NCI-H1694 treated with DMSO at 0.1 percent for 48 hours (cell line): ENCODE measurements around the gene RCOR3.
"Not testable (repeated sequence)": the region's sequence is repeated elsewhere in the genome, so short reads cannot be mapped to it uniquely, and the experiment has no call there.

Source experiments
- DNase-seq: peaks from one replicate; lab custom pipeline; 2025; lab: John Stamatoyannopoulos, UW

Gene RCOR3

GRCh38 chr1:211340622-211341507 lies 81.7 kb downstream of the RCOR3 start:
- no peak for DNase-seq

DNA sequence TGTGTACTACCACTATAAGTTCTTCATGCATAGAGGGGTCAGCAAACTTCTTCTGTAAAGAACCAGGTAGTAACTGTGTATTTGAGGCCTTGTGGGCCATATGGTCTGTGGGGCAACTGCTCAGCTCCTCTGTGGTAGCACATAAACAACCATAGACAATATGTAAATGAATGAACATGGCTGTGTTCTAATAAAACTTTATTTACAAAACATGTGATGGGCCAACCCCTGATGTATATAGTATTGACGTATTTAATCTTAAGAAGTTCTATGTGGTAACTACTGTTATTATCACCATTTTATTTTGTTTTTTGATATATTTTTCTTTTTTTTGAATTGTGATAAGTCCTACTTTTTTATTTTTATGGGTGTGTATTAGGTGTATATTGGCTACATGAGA lies 82.8 kb downstream of the RCOR3 start:
- no peak for DNase-seq

DNA sequence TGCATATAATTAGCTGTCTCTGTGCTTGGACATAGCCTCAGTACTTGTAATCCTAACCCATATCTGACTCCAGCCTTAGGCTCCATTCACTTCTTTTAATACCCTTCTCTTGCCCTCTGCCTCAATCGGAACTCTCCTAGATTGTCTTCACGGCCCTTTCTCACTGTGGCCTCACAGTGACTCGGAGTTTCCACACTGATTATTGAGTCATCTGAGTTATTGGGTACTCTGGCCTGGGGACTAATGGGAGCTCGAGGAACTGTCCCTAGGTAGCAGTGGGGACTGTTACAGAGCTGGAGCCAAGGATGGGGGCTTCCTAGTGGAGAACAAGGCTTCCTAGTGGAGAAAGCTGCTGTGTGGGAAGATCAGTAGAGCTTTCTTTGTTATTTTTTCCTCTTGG lies 84.4 kb downstream of the RCOR3 start:
- no peak for DNase-seq

DNA sequence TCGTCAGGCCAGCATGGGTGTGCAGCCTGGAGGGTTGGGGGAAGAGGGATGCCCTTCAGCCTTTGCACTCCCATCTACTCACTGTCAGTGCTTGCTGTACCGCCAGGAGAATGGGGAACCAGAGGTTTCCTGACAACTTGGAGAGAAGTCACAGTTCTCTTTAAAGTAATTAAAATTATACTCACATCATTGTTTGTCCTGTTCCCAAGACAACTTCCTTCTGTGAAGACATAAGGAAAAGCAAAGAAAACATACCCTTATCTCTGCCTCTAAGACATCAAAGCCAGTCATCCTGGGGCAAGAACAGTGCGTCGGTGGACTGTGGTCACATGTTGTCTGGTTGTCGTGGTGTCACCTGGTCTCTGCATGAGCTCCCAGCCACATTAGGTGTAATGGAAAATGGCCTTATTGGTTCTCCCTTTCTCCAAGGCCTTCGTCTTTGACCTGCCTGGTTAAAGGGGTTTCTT lies 85.0 kb downstream of the RCOR3 start:
- DNase-seq: no peak

DNA sequence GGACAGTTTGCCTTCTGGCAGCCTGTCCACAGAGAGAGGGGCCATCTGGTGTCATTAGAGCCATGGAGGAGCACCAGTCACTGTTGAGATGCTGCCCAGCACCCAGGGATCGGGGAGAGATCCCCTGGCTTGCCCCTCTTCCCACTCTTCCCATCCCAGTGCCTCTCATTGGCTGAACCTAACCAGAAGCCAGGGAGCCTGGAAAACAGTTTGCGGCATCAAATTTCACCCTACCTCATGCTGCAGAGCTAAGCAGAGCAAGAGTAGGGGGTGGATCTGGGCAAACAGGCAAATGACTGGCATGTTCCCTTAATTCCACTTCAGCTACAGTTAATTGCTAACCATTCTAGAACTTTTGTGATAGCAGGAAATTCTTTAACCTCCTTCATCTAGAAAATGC lies 86.6 kb downstream of the RCOR3 start:
- DNase-seq: no peak

DNA sequence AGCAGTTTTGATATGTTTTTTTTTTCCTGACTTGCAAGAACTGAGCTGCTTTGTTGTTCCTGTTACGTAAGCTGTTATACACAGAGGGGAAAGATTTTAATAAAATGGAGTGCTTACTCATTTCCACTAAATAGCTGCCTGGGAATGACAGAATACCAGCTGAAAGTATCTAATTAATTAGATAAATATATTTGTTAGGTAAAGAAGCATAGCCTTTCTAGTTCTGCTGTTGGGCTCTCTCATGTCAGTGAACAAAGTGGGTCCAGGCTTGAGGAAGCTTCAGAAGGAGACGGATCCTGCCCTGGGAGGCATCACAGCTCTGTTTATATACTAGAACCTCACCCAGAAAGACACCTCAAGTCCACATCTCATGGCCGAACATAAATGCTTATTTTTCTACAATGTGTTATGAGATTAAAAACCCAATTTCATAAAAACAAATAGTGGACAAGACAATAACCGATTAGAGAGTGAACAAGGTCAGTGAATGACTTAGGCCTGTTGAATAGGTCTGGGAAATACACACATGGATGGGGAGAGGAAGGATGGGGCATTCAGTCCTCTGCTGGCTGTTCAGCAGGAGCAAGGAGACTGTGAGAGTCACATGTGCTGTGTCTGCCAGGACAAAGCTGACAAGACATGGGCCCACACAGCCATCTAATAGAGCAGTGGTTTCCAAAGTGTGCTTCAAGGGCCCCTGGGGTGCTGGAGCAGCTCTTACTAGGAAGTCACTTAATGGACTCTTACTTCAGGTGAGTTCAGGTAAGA lies 88.1 kb downstream of the RCOR3 start:
- DNase-seq: no peak

- DNase-seq: no peak
Measured at GRCh38 chr1:211348547-211348946, 89.4 kb downstream of the RCOR3 start.

DNA sequence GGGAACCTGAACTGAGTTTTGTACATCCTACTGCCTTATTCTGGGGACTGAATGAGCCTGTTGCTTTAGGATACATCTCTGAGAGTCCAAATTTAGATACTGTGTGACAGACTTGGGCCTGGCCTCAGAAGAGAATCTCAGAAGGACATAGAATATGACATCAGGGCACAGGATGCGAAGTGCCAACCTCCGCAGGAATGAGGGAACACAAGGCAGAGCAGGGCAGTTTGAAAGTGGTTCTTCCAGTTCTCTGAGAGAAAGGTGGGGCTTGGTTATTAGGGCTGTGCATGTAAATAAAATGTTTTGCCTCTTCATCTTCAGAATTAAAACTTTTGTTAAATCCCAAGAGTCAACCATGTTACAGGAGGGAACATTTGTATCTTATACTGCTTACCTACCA lies 90.6 kb downstream of the RCOR3 start:
- DNase-seq: no peak

DNA sequence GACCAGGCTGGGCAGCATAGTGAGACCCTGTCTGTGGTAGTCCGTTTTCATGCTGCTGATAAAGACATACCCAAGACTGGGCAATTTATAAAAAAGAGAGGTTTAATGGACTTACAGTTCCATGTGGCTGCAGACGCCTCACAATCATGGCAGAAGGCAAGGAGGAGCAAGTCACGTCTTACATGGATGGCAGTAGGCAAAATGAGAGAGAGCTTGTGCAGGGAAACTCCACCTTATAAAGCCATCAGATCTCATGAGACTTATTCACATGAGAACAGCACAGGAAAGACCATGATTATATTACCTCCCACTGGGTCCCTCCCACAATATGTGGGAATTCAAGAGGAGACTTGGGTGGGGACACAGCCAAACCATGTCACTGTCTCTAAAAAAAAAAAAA lies 92.9 kb downstream of the RCOR3 start:
- DNase-seq: not testable (repeated sequence)

GRCh38 chr1:211352465-211352864 lies 93.3 kb downstream of the RCOR3 start:
- no peak for DNase-seq

DNA sequence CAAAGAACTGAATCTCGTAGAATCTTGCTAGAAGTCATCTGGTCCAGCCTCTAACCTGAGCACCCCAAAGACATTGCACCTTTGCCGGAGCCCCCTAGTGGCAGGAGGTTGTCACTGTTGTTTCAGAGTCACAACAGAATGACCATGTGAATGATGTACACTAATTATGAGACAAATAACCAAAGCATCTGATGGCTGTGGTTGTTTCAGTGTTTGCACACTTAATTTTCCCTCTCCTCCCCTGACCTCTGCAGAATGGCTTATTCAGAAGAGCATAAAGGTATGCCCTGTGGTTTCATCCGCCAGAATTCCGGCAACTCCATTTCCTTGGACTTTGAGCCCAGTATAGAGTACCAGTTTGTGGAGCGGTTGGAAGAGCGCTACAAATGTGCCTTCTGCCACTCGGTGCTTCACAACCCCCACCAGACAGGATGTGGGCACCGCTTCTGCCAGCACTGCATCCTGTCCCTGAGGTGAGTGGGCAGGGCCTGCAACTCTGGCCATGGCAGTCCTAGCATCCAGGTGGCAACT lies 93.9 kb downstream of the RCOR3 start:
- DNase-seq: no peak

DNA sequence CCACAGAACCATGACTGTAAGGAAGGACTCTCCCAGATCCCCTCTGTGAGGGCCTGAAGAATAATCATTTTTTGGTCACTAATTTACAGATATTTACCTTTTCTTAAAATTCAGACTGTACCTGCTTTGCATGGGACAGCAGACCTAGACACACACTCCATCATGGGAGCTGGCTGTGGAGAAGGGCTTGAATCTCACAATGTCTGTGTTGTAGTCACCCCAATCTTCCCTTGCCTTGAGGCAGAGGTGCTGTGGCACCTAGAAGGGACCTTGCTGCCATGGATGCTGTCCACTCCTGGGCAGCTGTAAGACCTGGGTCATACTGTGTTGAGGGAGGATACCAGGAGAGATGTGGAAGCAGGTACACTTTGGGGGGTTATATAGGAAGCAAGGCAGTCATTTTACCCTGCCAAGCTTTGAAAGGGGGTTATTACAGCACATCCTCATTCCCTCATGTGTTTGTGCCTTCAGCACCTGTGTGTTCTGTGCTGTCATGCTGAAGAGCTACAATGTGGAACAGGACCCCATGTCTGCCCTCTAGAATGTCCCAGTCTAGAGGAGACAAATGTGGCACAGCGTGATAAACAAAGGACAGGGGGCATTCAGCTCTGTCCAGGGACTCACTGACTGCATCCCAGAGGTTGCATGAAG lies 94.5 kb downstream of the RCOR3 start:
- DNase-seq: no peak

DNA sequence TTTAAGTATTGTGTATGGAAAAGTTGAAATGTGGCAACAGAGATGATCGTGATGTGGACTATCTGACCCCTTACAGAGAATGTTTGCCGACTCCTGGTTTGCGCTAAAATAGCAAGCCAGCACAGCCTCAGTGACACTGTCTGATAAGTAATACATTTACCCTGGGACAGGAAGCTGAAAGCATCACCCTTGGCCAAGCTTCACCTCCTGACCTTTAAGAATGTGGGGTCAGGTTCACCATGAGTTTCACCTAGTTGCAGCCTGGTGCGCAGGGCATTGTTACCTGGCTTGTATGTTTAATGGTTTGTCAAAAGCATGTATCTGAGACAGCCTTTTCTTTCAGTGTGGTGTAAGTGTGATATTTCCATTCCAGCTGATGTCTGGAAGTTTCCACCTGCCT lies 96.7 kb downstream of the RCOR3 start:
- DNase-seq: no peak

- DNase-seq: no peak
Measured at GRCh38 chr1:211356723-211357407, 97.7 kb downstream of the RCOR3 start.

DNA sequence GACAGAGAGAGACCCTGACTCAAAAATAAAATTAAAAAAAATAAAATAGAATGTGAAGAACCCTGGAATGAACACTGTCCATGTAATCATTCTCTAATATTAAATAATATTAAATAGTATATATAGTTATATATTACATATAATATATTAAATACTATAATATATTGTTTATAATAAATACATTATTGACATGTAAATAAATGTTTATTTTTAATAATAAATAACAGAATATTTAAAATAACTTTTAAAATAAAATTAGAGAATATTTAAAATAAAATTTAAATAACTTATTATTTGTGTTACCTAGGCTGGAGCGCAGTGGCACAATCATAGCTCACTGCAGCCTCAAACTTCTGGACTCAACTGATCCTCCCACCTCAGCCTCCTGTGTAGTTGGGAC lies 99.5 kb downstream of the RCOR3 start:
- DNase-seq: no peak

GRCh38 chr1:211359876-211360275 lies 100.7 kb downstream of the RCOR3 start:
- no peak for DNase-seq

GRCh38 chr1:211361202-211361601 lies 102.0 kb downstream of the RCOR3 start:
- no peak for DNase-seq
